GM23338 (cell line): Measurements from ENCODE around the gene RDH5. TPM values are rescaled to one million over a fixed set of nuclear protein-coding genes. Genes with fewer than 3 reads are reported as not detected.

Experiments
- ATAC-seq: fragments of 200-7000 bp; cut with Tn5 transposase; 3 replicates; pipeline ENCODE4 v1.9.1; 2020
- DNase-seq: peaks from one replicate; pipeline ENCODE4 v3.0.0-alpha.2; 2015; ENCODE audit warnings: low spot score
- H2AFZ ChIP-seq: fragments of 200-600 bp; sonication (generic); 2 replicates; pipeline ENCODE4 v1.8.0; 2016; ENCODE audit warnings: antibody characterized with exemption, mild to moderate bottlenecking, moderate library complexity
- H3F3A ChIP-seq: fragments of 200-600 bp; sonication (generic); replicated peaks from 2 replicates; pipeline ENCODE4 v1.8.0; 2017; ENCODE audit warnings: antibody characterized with exemption, mixed run types, low read depth
- H3K27ac ChIP-seq: fragments of 200-600 bp; sonication (generic); 2 replicates; pipeline ENCODE4 v1.6.1; 2016; ENCODE audit warnings: low read depth
- H3K27me3 ChIP-seq: fragments of 200-600 bp; sonication (generic); 2 replicates; pipeline ENCODE4 v1.8.0; 2016; ENCODE audit warnings: mild to moderate bottlenecking, mixed run types, moderate library complexity; ENCODE audit not compliant: insufficient read depth
- H3K36me3 ChIP-seq: fragments of 200-600 bp; sonication (generic); 2 replicates; pipeline ENCODE4 v1.8.0; 2016; ENCODE audit warnings: mild to moderate bottlenecking; ENCODE audit not compliant: insufficient read depth
- H3K4me1 ChIP-seq: fragments of 200-600 bp; sonication (generic); 2 replicates; pipeline ENCODE4 v1.8.0; 2016; ENCODE audit warnings: mild to moderate bottlenecking, moderate library complexity; ENCODE audit not compliant: insufficient read depth
- H3K4me2 ChIP-seq: fragments of 200-600 bp; sonication (generic); 2 replicates; pipeline ENCODE4 v1.7.1; 2017; ENCODE audit warnings: mixed run types
- H3K4me3 ChIP-seq: fragments of 200-600 bp; sonication (generic); 2 replicates; pipeline ENCODE4 v1.6.1; 2016; ENCODE audit warnings: mixed run types
- H3K79me2 ChIP-seq: fragments of 200-600 bp; sonication (generic); replicated peaks from 2 replicates; pipeline ENCODE4 v1.8.0; 2017; ENCODE audit warnings: mild to moderate bottlenecking; ENCODE audit not compliant: insufficient read depth
- H3K9me2 ChIP-seq: fragments of 200-600 bp; sonication (generic); 2 replicates; pipeline ENCODE4 v1.8.0; 2017; ENCODE audit not compliant: insufficient read depth
- H4K20me1 ChIP-seq: fragments of 200-600 bp; sonication (generic); replicated peaks from 2 replicates; pipeline ENCODE4 v1.8.0; 2017; ENCODE audit warnings: mild to moderate bottlenecking; ENCODE audit not compliant: insufficient read depth
- H3K27ac Mint-ChIP-seq: 2 replicates; pipeline ENCODE4 v1.8.0; 2020; ENCODE audit warnings: inconsistent platforms, mild to moderate bottlenecking, moderate library complexity, mixed read lengths
- H3K27me3 Mint-ChIP-seq: 3 replicates; pipeline ENCODE4 v1.8.0; 2022; ENCODE audit warnings: low read depth, mild to moderate bottlenecking, moderate library complexity, mixed read lengths, inconsistent platforms; ENCODE audit not compliant: insufficient read depth, poor library complexity
- H3K36me3 Mint-ChIP-seq: 3 replicates; pipeline ENCODE4 v1.8.0; 2021; ENCODE audit warnings: low read depth, mild to moderate bottlenecking, inconsistent platforms, moderate library complexity, mixed read lengths
- H3K4me1 Mint-ChIP-seq: 3 replicates; pipeline ENCODE4 v1.8.0; 2020; ENCODE audit warnings: mild to moderate bottlenecking, inconsistent platforms, mixed read lengths
- H3K4me3 Mint-ChIP-seq: 3 replicates; pipeline ENCODE4 v1.8.0; 2021; ENCODE audit warnings: moderate library complexity, mild to moderate bottlenecking, inconsistent platforms, mixed read lengths
- H3K9me3 Mint-ChIP-seq: 3 replicates; pipeline ENCODE4 v1.8.0; 2020; ENCODE audit warnings: moderate library complexity, mild to moderate bottlenecking, inconsistent platforms, mixed read lengths
- CTCF ChIP-seq, 2 experiments: fragments of 200-600 bp in 1 of 2; sonication (generic) in 1 of 2; conservative IDR thresholded peaks; 2 replicates each; pipeline versions ENCODE4 v1.5.1 to v1.6.1; 2016 to 2017; ENCODE audit warnings: antibody characterized with exemption in 2 of 2, low read depth in 2 of 2, mild to moderate bottlenecking in 2 of 2, moderate library complexity in 1 of 2
- ETS1 ChIP-seq: IDR thresholded peaks from 2 replicates; pipeline ENCODE4 v1.6.1; 2016; ENCODE audit warnings: antibody characterized with exemption
- EZH2 ChIP-seq: fragments of 200-600 bp; sonication (generic); IDR thresholded peaks from one replicate; pipeline ENCODE4 v1.8.0; 2017; ENCODE audit warnings: antibody characterized with exemption, mild to moderate bottlenecking, low read depth; ENCODE audit not compliant: unreplicated experiment
- JUNB ChIP-seq: IDR thresholded peaks from one replicate; pipeline ENCODE4 v1.6.1; 2016; ENCODE audit warnings: antibody characterized with exemption; ENCODE audit not compliant: unreplicated experiment
- NANOG ChIP-seq: IDR thresholded peaks from 2 replicates; pipeline ENCODE4 v1.6.1; 2016; ENCODE audit warnings: antibody characterized with exemption, borderline replicate concordance
- POLR2AphosphoS5 ChIP-seq: IDR thresholded peaks from 2 replicates; pipeline ENCODE4 v1.6.1; 2016; ENCODE audit warnings: antibody characterized with exemption, low read depth
- REST ChIP-seq: IDR thresholded peaks from one replicate; pipeline ENCODE4 v1.6.1; 2018; ENCODE audit warnings: antibody characterized with exemption; ENCODE audit not compliant: unreplicated experiment
- STAT1 ChIP-seq: IDR thresholded peaks from one replicate; pipeline ENCODE4 v1.6.1; 2016; ENCODE audit warnings: antibody characterized with exemption; ENCODE audit not compliant: unreplicated experiment
- ZNF114 ChIP-seq: fragments of 250-450 bp; sonication (Bioruptor Pico); IDR thresholded peaks from 2 replicates; pipeline ENCODE4 v1.5.0; 2020; ENCODE audit warnings: mild to moderate bottlenecking, moderate library complexity
- ZNF331 ChIP-seq: fragments of 250-450 bp; sonication (Bioruptor Pico); IDR thresholded peaks from 2 replicates; pipeline ENCODE4 v1.5.0; 2020; ENCODE audit warnings: low read depth, mild to moderate bottlenecking, moderate library complexity
- ZNF462 ChIP-seq: fragments of 250-450 bp; sonication (Bioruptor Pico); IDR thresholded peaks from 2 replicates; pipeline ENCODE4 v1.5.0; 2020; ENCODE audit warnings: mild to moderate bottlenecking, moderate library complexity
- polyA plus RNA-seq: library from polyadenylated mRNA; unstranded; fragments of >200 nt; fragmentation: Nextera tagmentation; extraction: Ambion mirVana; gene quantifications from 2 replicates; pipeline ENCODE4 v1.2.1, GENCODE V29; 2016
- total RNA-seq: library from RNA; depleted of rRNA; stranded (reverse); fragments of >200 nt; shearing (Covaris generic); gene quantifications from 2 replicates; pipeline ENCODE4 v1.2.3, GENCODE V29; 2014

RDH5 gene
- total and polyA plus RNA-seq, 2 experiments from 2014 or later = 3.9 to 7.5 TPM

GRCh38 chr12:55676707-55677106 is 43.5 kb upstream of the RDH5 start:
- H3K9me3 Mint-ChIP-seq = no peaks in the 10 kb centered on the region
- DNase-seq (no peak), ATAC-seq (no peak)
- Histone ChIP-seq H3K9me2 (no peaks in the 10 kb centered on the region), H3K79me2 (no peaks in the 10 kb centered on the region), H2AFZ (no peak overlapping the region), H3K27ac (no peak overlapping the region), H3K4me2 (no peak overlapping the region), H3K4me1 (peaks cover 3% of the 10 kb centered on the region; the same call in 1 of the 2 replicates), H3F3A (no peaks in the 10 kb centered on the region), H3K27me3 (no peaks in the 10 kb centered on the region), H3K36me3 (no peaks in the 10 kb centered on the region), H4K20me1 (no peaks in the 10 kb centered on the region), H3K4me3 (no peak overlapping the region)
- peaks cover 7% of the 10 kb centered on the region for H3K27me3 Mint-ChIP-seq
- H3K27ac Mint-ChIP-seq = no peak overlapping the region
- no peaks in the 10 kb centered on the region for H3K36me3 Mint-ChIP-seq
- H3K4me1 Mint-ChIP-seq = peaks cover 10% of the 10 kb centered on the region
- TF ChIP-seq ZNF462 (CRISPR knock-in tag) (no peak), JUNB (no peak), NANOG (no peak), REST (no peak), EZH2 (no peak), ZNF331 (CRISPR knock-in tag) (no peak), ETS1 (no peak), POLR2AphosphoS5 (no peak), STAT1 (no peak), CTCF (conservative IDR thresholded peaks at IDR 0.05; ENCODE audit: low read depth in 2 of 2) (no peak), ZNF114 (CRISPR knock-in tag) (no peak)
- H3K4me3 Mint-ChIP-seq = no peak overlapping the region
